ENCODE data around the gene DEPP1. TPM values are rescaled to one million over a fixed set of nuclear protein-coding genes. Genes with fewer than 3 reads are reported as not detected.

The DEPP1 gene
- total and polyA plus RNA-seq, 2 of the 13 experiments (the other 11 are each of a cell fraction or from before 2014, with no cell fraction given), result 14.8 to 270 TPM

- 0 out of 2 replicates have a peak, but pooled peaks have one; percentile 23 for TF ChIP-seq HBP1 (CRISPR knock-in tag; IDR thresholded peaks at IDR 0.05; ENCODE audit: low read depth)
- 0 out of 2 replicates have a peak, but pooled peaks have one; percentile 12 for TF ChIP-seq CREB3 (CRISPR knock-in tag; IDR thresholded peaks at IDR 0.05)
- TF ChIP-seq PRDM4 (CRISPR knock-in tag; IDR thresholded peaks at IDR 0.05; ENCODE audit: borderline replicate concordance), result no peak
- TF ChIP-seq ZNF879 (CRISPR knock-in tag; IDR thresholded peaks at IDR 0.05), result no peak
- no peak for TF ChIP-seq ZNF230 (CRISPR knock-in tag; IDR thresholded peaks at IDR 0.05)
- TF ChIP-seq ZBTB21 (CRISPR knock-in tag; IDR thresholded peaks at IDR 0.05), result no peak
- no peak for TF ChIP-seq TGIF2 (CRISPR knock-in tag; IDR thresholded peaks at IDR 0.05)
- TF ChIP-seq PAXIP1 (CRISPR knock-in tag; conservative IDR thresholded peaks at IDR 0.05), result peak; percentile 98
- TF ChIP-seq ATF7-NPFF (CRISPR knock-in tag; IDR thresholded peaks at IDR 0.05; ENCODE audit: low read depth), result no peak
- TF ChIP-seq KLF13 (CRISPR knock-in tag; IDR thresholded peaks at IDR 0.05), result no peak
- TF ChIP-seq ZNF710 (CRISPR knock-in tag; IDR thresholded peaks at IDR 0.05; ENCODE audit: borderline replicate concordance), result peak; percentile 19; the same call in 1 of the 2 replicates
- peak; percentile 62; the same call in 1 of the 2 replicates for TF ChIP-seq HNF1B (CRISPR knock-in tag; IDR thresholded peaks at IDR 0.05)
- TF ChIP-seq KDM1A (CRISPR knock-in tag; IDR thresholded peaks at IDR 0.05), result no peak; the same call in 1 of the 2 replicates
- peak; percentile 93 for TF ChIP-seq GATAD2A (CRISPR knock-in tag; IDR thresholded peaks at IDR 0.05)
- peak; percentile 18 for TF ChIP-seq SRSF1 (optimal IDR thresholded peaks at IDR 0.05; ENCODE audit: low read depth, low read length)
Measured at GRCh38 chr10:44980309-44981171, 1.9 kb upstream of the DEPP1 start (continued).
